NCI-H524 (cell line): ENCODE results near the gene VHLL.
A peak's percentile ranks its signal among the peaks of the same experiment; 100 is the strongest.
"Not testable (repeated sequence)": the region's sequence is repeated elsewhere in the genome, so short reads cannot be mapped to it uniquely, and the experiment has no call there.

Experiments used
- DNase-seq, 2 experiments: peaks; one replicate each; lab custom pipeline; 2025; lab: John Stamatoyannopoulos, UW

Gene VHLL

GRCh38 chr1:156298852-156299357, at the start of gene VHLL:
VHLL (minus strand) TSS chr1:156299307; CDS start chr1:156299189, 118 bp downstream.
- DNase-seq, result no peak

GRCh38 chr1:156347331-156347730, 48.2 kb upstream of the VHLL start:
- no peak for DNase-seq

GRCh38 chr1:156346636-156347035, 47.5 kb upstream of the VHLL start:
- peak in 1 of 2 experiments; percentile 41 for DNase-seq

- DNase-seq, result not testable (repeated sequence)
Observed at GRCh38 chr1:156346035-156346434, 46.9 kb upstream of the VHLL start.

GRCh38 chr1:156344409-156344808, 45.3 kb upstream of the VHLL start:
- no peak for DNase-seq

- DNase-seq, result no peak
Observed at GRCh38 chr1:156342166-156342955, 43.3 kb upstream of the VHLL start.

- peak; percentile 97 to 99 for DNase-seq
Observed at GRCh38 chr1:156338180-156338976, 39.3 kb upstream of the VHLL start, which contains the start of the genes CCT3 and TSACC. CCT3 (minus strand) TSS chr1:156338292; CDS start chr1:156338184, 108 bp downstream. TSACC (plus strand) TSS chr1:156338526; CDS start chr1:156339758, 1,232 bp downstream.

GRCh38 chr1:156337888-156338179, 38.7 kb upstream of the VHLL start:
- DNase-seq, result no peak

GRCh38 chr1:156337052-156337887, 38.2 kb upstream of the VHLL start:
- peak in 1 of 2 experiments; percentile 13 for DNase-seq

- DNase-seq, result no peak
Observed at GRCh38 chr1:156336242-156336641, 37.1 kb upstream of the VHLL start.

- DNase-seq, result not testable (repeated sequence)
Observed at GRCh38 chr1:156323179-156323578, 24.1 kb upstream of the VHLL start.

- no peak for DNase-seq
Observed at GRCh38 chr1:156320560-156320959, 21.5 kb upstream of the VHLL start.

GRCh38 chr1:156319664-156320063, 20.6 kb upstream of the VHLL start:
- peak in 1 of 2 experiments; percentile 24 for DNase-seq

GRCh38 chr1:156316909-156317308, 17.8 kb upstream of the VHLL start:
- no peak for DNase-seq

- no peak for DNase-seq
Observed at GRCh38 chr1:156310962-156311361, 11.9 kb upstream of the VHLL start.

- DNase-seq, result no peak
Observed at GRCh38 chr1:156308078-156308477, 9.0 kb upstream of the VHLL start.

- DNase-seq, result no peak
Observed at GRCh38 chr1:156305215-156305614, 6.1 kb upstream of the VHLL start.

- DNase-seq, result no peak
Observed at GRCh38 chr1:156303241-156303640, 4.1 kb upstream of the VHLL start.

- peak in 1 of 2 experiments; percentile 9 for DNase-seq
Observed at GRCh38 chr1:156295391-156295947, 3.6 kb downstream of the VHLL start, which contains the start of gene GLMP. GLMP (minus strand) TSS chr1:156295679; CDS start chr1:156295645, 34 bp downstream.

- no peak for DNase-seq
Observed at GRCh38 chr1:156293895-156294294, 5.2 kb downstream of the VHLL start.

GRCh38 chr1:156293098-156293434, 6.0 kb downstream of the VHLL start:
- DNase-seq, result no peak
